HG03060 (cell line): ENCODE results near the gene PAWR.
"Not testable (repeated sequence)": the region's sequence is repeated elsewhere in the genome, so short reads cannot be mapped to it uniquely, and the experiment has no call there.

Source experiments
- ATAC-seq: cut with Tn5 transposase; IDR thresholded peaks from one replicate; pipeline ENCODE4 v1.9.1; 2021; ENCODE audit warnings: low read depth, moderate number of reproducible peaks; ENCODE audit not compliant: unreplicated experiment

The PAWR gene

GRCh38 chr12:79555028-79555925, 135.5 kb downstream of the PAWR start:
- ATAC-seq = no peak

GRCh38 chr12:79553863-79554574, 136.7 kb downstream of the PAWR start:
- ATAC-seq = no peak

GRCh38 chr12:79552192-79552591, 138.6 kb downstream of the PAWR start:
- no peak for ATAC-seq

- no peak for ATAC-seq
Measured at GRCh38 chr12:79549531-79550271, 141.1 kb downstream of the PAWR start.

GRCh38 chr12:79548610-79548924, 142.2 kb downstream of the PAWR start:
- ATAC-seq = no peak

- no peak for ATAC-seq
Measured at GRCh38 chr12:79547735-79548609, 142.8 kb downstream of the PAWR start.

GRCh38 chr12:79547044-79547734, 143.6 kb downstream of the PAWR start:
- no peak for ATAC-seq

- ATAC-seq = no peak
Measured at GRCh38 chr12:79546466-79547043, 144.2 kb downstream of the PAWR start.

GRCh38 chr12:79544439-79544838, 146.3 kb downstream of the PAWR start:
- not testable (repeated sequence) for ATAC-seq

- ATAC-seq = no peak
Measured at GRCh38 chr12:79537675-79538074, 153.1 kb downstream of the PAWR start.

GRCh38 chr12:79535751-79536150, 155.0 kb downstream of the PAWR start:
- ATAC-seq = no peak
